Fibroblast of skin of left biceps (primary cell): ENCODE measurements around the gene LRRC53.

Experiments used
- DNase-seq, 2 experiments: peaks; one replicate each; pipeline ENCODE4 v3.0.0-alpha.2; 2013; ENCODE audit warnings: low read depth in 2 of 2

The LRRC53 gene

DNA sequence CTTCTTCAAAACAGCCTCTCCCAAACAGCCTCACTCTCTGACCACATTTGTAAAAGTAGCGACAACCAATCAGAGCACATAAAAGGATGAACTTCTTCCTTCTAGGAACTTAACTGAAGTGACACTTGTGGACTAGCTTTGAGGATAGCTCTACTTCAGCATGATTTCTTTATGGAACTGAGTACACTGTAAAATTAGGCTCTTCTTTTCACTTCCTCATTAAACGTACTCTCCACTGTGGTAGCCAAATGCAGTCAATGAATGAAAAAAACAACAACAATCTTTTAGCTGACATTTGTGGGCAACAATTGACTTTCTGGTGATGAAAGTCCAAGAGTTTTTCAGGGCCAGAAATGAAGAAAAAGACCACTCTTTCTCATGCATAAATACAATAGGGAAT is 9.6 kb downstream of the LRRC53 start:
- DNase-seq: no peak

DNA sequence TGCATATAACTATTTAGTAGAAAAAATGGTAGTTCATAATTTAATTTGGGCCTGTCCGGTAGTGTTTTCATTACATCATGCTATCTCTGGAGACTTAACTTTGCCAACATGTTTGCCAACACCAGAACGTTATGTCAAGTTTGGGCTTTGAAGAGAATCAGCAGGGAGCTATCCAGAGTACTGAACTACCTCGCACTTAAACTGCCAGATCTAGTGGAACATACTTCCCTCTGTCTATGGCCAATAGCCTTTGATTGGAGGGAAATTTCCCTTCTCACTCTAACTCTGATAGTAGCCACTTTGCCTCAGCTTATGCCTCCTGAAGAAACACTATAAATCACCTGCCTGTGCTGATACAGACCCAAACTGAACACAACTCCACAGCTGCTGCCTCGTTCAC is 10.0 kb downstream of the LRRC53 start:
- DNase-seq: peak; percentile 7 to 25

DNA sequence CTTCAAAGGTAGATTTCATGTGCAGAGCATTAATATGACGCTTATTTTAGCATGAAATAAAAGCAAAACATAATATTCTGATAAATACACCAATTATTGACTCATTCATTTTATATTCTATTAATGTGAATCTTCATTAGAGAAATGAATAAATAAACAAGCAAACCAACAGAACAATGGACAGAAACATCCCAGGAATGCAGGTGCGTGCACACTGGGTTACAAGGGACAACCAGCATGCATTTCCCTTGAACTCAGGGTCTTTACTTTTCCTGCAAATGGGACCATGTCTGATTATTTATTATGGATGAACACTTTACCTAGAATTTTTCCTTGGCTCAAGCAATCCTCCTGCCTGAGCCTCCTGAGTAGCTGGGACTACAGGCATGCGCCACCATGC is 13.5 kb downstream of the LRRC53 start:
- no peak for DNase-seq

DNA sequence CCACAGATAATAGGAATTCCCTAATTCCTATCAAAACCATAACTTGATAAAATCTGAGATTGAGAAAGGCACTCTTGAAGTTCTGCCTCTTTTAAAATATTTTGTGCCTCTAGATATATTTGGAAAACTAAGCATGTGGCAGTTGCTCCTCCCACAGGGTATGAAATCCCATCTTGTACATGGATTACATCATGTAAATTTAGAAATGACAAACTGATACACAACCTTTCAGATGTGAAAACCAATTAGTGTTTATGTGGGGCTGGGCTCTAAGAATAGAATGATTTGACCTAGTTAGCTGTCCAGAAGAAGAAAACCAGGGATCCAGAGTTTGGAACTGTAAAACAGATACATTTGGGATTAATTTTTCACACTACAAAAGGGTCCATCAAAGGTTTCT is 15.7 kb downstream of the LRRC53 start:
- no peak for DNase-seq

DNA sequence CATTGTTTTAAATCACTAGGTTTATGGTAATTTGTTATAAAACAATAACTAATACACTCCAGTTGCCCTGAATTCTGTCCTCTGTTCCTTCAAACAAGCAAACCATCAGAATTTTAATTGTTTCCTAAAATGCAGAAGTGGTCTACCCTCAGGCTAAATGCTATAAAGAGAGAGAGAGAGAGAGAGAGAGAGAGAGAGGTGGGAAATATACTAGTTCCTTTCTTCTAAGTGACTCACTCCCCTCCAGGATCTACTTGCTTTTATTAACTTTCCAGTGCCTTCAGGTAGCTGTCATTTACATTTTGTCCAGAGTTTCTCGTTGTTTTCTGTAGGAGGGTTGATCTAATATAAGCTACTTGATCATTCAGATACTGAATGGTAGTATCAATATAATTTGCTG is 26.4 kb downstream of the LRRC53 start:
- no peak for DNase-seq

DNA sequence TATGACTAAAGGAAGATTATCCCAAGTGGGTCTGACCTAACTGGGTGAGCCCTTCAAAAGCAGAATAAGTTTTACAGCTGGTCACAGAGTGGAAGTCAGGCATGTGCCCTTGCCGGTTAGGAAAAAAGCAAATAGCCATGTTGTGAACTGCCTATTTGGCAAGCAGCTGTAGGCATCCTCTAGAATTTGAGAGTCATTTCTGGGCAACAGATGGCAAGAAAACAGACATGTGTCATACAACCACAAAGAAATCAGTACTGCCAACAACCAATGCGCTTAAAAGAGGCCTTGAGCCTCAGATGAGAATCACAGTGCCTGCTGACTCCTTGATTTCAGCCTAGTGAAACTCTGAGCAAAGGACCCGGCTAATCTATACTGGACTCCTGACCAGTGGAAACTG is 26.8 kb downstream of the LRRC53 start:
- no peak for DNase-seq

GRCh38 chr1:74481607-74482006 is 30.8 kb downstream of the LRRC53 start:
- no peak for DNase-seq

GRCh38 chr1:74480068-74480467 is 32.3 kb downstream of the LRRC53 start:
- no peak for DNase-seq

DNA sequence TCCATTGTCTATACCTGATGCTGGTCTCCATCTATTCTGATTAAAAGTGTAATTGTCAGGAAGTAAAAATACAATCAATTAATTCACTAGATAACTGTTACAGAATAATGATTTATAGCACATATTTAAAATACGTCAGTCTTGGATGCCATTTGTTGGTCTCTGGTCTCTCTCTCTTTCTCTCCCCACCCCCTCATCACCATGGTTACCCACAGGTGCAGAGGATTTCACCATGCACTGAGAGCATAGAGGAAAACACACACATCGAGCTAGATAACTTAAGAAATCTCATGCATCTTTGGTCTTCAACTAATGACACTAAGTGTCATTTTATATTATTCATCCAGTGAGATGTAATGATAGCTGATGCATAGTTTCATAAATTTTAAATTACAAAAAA is 33.4 kb downstream of the LRRC53 start:
- DNase-seq: no peak

DNA sequence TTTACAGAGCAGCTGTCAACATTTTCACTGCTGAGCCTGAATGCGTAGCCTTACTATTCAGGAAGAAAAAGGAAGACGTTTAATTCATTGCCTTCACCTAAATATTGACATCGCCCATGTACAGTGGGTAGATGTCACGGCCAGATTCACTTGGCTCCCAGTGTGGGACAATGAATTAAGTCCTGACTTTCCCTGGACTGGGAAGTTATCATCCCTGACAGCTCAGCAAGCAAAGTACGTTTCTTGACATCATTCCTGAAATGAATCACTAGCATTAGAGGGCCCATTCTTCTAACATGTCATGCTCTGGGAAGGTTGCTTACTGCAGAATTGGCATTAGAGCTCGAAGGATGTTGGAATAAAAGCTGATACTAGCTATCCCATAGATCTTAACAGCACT is 37.8 kb downstream of the LRRC53 start:
- DNase-seq: no peak

- DNase-seq: no peak
Observed at GRCh38 chr1:74471470-74471869, 40.9 kb downstream of the LRRC53 start.

- DNase-seq: peak in 1 of 2 experiments; percentile 2
Observed at GRCh38 chr1:74470936-74471335, 41.5 kb downstream of the LRRC53 start.

DNA sequence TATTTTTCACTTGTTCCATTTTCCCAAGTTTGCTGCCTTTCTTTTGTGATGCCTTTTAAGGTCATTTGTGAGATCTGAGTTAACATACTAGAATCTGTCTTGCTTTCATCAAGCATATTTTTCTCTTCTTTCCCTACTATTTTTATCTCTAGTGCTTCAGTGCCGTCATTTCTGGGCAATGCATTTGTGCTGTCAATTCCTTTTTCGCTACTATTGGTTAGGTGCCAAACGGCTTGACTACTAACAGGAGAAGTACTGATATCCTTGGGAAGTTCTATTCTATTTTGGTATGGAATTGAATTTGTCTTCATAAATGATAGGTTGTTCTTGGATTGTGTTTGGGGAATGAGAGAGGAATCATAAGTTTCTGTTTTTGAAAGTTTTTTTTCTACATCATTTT is 42.2 kb downstream of the LRRC53 start:
- DNase-seq: peak; percentile 8 to 12

- DNase-seq: peak; percentile 10
Observed at GRCh38 chr1:74468982-74469603, 43.3 kb downstream of the LRRC53 start.

- DNase-seq: no peak
Observed at GRCh38 chr1:74467786-74468377, 44.5 kb downstream of the LRRC53 start.

DNA sequence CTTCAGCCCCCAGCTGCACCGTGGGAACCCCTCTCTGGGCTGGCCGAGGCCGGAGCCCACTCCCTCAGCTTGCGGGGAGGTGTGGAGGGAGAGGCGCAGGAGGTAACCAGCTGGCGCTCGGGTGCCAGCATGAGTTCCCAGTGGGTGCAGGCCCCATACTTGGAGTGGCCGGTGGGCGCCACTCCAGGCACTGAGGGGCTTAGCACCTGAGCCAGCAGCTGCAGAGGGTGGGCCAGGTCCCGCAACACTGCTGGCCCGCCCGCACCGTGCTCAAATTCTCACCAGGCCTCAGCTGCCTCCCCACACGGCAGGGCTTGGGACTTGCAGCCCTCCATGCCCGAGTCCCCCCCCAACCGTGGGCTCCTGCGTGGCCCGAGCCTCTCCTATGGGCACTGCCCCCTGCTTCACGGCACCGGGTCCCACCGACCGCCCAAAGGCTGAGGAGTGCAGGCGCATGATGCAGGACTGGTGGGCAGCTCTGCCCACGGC is 47.2 kb downstream of the LRRC53 start:
- no peak for DNase-seq

DNA sequence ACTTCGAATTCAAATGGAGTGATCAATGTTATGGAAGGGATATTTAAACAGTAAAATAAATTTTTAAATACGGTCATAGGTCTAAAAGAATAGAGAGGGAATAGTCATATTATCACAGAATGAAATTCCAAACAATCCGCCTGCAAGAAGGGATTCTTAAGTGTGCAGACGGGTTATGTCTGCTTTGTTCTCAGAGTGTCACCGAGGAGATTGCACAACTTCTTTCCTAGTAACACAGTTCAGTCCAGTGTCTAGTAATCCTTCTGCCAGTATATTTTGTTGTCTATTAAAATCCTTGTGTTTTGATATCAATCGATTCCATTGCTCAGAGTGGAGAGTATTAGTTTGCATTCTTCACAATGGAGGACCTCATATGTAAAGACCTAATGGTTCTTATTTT is 48.4 kb downstream of the LRRC53 start:
- no peak for DNase-seq

DNA sequence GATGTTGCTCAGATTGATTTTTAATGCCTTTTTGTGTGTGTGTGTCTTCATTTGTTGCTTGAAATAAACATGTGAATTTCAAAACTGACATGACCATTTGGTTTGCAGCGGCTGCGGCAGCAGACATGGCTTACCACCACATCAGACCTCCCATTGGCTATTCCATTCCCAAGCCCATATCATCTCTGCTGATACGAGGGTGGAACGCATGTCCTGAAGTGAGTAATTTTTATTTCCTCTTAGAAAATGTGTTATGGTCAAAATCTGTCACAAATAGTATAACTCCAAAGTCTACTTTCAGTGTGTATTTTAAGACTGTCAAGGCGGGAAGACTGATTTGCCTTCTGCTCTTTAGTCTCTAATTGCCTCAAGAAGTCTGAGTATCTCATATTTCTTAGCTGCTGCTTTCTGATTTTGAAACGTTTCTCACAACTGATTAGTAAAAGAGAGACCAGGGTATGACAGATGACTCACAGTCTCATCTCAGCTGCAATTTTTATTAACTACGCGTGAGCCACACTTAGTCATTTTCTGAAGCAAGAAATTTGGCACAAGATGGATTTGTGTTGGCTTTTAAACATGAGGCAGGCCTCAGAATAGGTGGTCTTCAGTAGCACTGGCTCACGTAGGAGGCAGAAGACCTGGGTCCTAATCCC is 49.0 kb downstream of the LRRC53 start:
- peak; percentile 45 to 48 for DNase-seq

GRCh38 chr1:74457253-74457652 is 55.2 kb downstream of the LRRC53 start:
- DNase-seq: no peak

GRCh38 chr1:74455390-74455789 is 57.0 kb downstream of the LRRC53 start:
- no peak for DNase-seq

DNA sequence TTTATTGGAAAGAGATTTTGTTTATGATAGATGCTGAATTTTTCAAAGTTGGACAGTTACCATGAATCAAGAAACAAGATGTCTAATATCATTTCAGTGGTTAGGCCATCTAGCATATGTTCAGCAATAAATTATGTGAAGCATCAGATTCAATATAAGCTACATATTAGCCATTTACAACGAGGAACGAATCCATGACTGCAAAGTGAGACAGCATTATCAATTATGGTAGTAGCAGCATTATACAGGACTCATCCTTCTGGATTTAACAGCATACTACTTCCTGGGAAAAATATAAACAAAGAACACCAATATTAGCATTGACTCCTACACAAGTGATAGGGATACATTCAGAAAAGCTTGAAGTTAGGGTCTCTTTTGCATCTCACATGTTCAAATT is 59.1 kb downstream of the LRRC53 start:
- no peak for DNase-seq

GRCh38 chr1:74452035-74452434 is 60.4 kb downstream of the LRRC53 start:
- DNase-seq: no peak

- no peak for DNase-seq
Observed at GRCh38 chr1:74437035-74437434, 75.4 kb downstream of the LRRC53 start.
